Inferior parietal cortex (tissue), 1 donor: ENCODE data around the gene RAD23B.

ENCODE experiments used
- DNase-seq: peaks from one replicate; pipeline ENCODE4 v3.0.0-alpha.2; 2016; ENCODE audit errors: extremely low spot score

RAD23B gene

GRCh38 chr9:107378006-107378405 lies 94.9 kb downstream of the RAD23B start:
- no peak for DNase-seq
